ENCODE results near the gene UCN2.
"Not testable (repeated sequence)": the region's sequence is repeated elsewhere in the genome, so short reads cannot be mapped to it uniquely, and the experiment has no call there.

The UCN2 gene

GRCh38 chr3:48552111-48552951 lies 11.2 kb downstream of the UCN2 start:
- Mint-ChIP-seq H3K9me3 (no peaks in the 10 kb centered on the region), H3K4me1 (ENCODE audit: low read depth in 2 of 2) (peaks cover 5 to 8% of the 10 kb centered on the region in 2 donors), H3K27ac (peak overlapping the region in 1 of 2 donors; percentile 7), H3K4me3 (no peak overlapping the region), H3K27me3 (no peaks in the 10 kb centered on the region), H3K36me3 (ENCODE audit: insufficient read depth) (peaks cover 7% of the 10 kb centered on the region)
- DNase-seq (no peak), ATAC-seq (replicated peaks) (no peak)

GRCh38 chr3:48551651-48552050 lies 11.9 kb downstream of the UCN2 start:
- not testable (repeated sequence) for DNase-seq; H3K27me3 Mint-ChIP-seq; ATAC-seq (replicated peaks)

GRCh38 chr3:48548729-48549705 lies 14.6 kb downstream of the UCN2 start:
- no peaks in the 10 kb centered on the region for H3K27me3 Mint-ChIP-seq
- H3K4me1 Mint-ChIP-seq (ENCODE audit: low read depth in 2 of 2): peaks cover 0 to 3% of the 10 kb centered on the region in 2 donors
- ATAC-seq (replicated peaks): peak; percentile 100
- DNase-seq: peak; percentile 83 to 87 (median 84)
- H3K36me3 Mint-ChIP-seq (ENCODE audit: insufficient read depth): peaks cover 2% of the 10 kb centered on the region
- H3K27ac Mint-ChIP-seq: no peak overlapping the region
- no peaks in the 10 kb centered on the region for H3K9me3 Mint-ChIP-seq
- no peak overlapping the region for H3K4me3 Mint-ChIP-seq

More at GRCh38 chr3:48551651-48552050, 11.9 kb downstream of the UCN2 start:
- not testable (repeated sequence) for H3K9me3 Mint-ChIP-seq; H3K4me1 Mint-ChIP-seq (ENCODE audit: low read depth in 2 of 2); H3K27ac Mint-ChIP-seq; H3K4me3 Mint-ChIP-seq; H3K36me3 Mint-ChIP-seq (ENCODE audit: insufficient read depth)

- Mint-ChIP-seq H3K9me3 (no peaks in the 10 kb centered on the region), H3K4me1 (ENCODE audit: low read depth in 2 of 2) (peaks cover 0 to 3% of the 10 kb centered on the region in 2 donors), H3K4me3 (no peak overlapping the region), H3K27me3 (no peaks in the 10 kb centered on the region), H3K36me3 (ENCODE audit: insufficient read depth) (peaks cover 2% of the 10 kb centered on the region), H3K27ac (no peak overlapping the region)
- ATAC-seq (replicated peaks) (no peak), DNase-seq (no peak)
Measured at GRCh38 chr3:48548126-48548525, 15.5 kb downstream of the UCN2 start.

- no peak overlapping the region for H3K27ac Mint-ChIP-seq
- H3K4me1 Mint-ChIP-seq (ENCODE audit: low read depth in 2 of 2): peaks cover 0 to 3% of the 10 kb centered on the region in 2 donors
- H3K4me3 Mint-ChIP-seq: no peak overlapping the region
- DNase-seq: no peak
- peaks cover 2% of the 10 kb centered on the region for H3K36me3 Mint-ChIP-seq (ENCODE audit: insufficient read depth)
- H3K27me3 Mint-ChIP-seq: no peaks in the 10 kb centered on the region
- H3K9me3 Mint-ChIP-seq: no peaks in the 10 kb centered on the region
- no peak for ATAC-seq (replicated peaks)
Measured at GRCh38 chr3:48546203-48546829, 17.3 kb downstream of the UCN2 start.

- Mint-ChIP-seq H3K4me3 (no peak overlapping the region), H3K27me3 (no peaks in the 10 kb centered on the region), H3K9me3 (no peaks in the 10 kb centered on the region), H3K36me3 (ENCODE audit: insufficient read depth) (peaks cover 2% of the 10 kb centered on the region), H3K4me1 (ENCODE audit: low read depth in 2 of 2) (peaks cover 0 to 3% of the 10 kb centered on the region in 2 donors), H3K27ac (no peak overlapping the region)
- no peak for DNase-seq
- ATAC-seq (replicated peaks): no peak
Measured at GRCh38 chr3:48544141-48544540, 19.4 kb downstream of the UCN2 start.

- Mint-ChIP-seq H3K36me3 (ENCODE audit: insufficient read depth) (no peaks in the 10 kb centered on the region), H3K4me1 (ENCODE audit: low read depth in 2 of 2) (no peaks in the 10 kb centered on the region), H3K9me3 (no peaks in the 10 kb centered on the region), H3K27me3 (no peaks in the 10 kb centered on the region), H3K4me3 (no peak overlapping the region), H3K27ac (no peak overlapping the region)
- ATAC-seq (replicated peaks) (no peak), DNase-seq (no peak)
Measured at GRCh38 chr3:48543271-48543866, 20.2 kb downstream of the UCN2 start.

- Mint-ChIP-seq H3K27ac (no peak overlapping the region), H3K36me3 (ENCODE audit: insufficient read depth) (no peaks in the 10 kb centered on the region), H3K27me3 (no peaks in the 10 kb centered on the region), H3K9me3 (no peaks in the 10 kb centered on the region), H3K4me1 (ENCODE audit: low read depth in 2 of 2) (peaks cover 0 to 4% of the 10 kb centered on the region in 2 donors), H3K4me3 (no peak overlapping the region)
- ATAC-seq (replicated peaks) (no peak), DNase-seq (no peak)
Measured at GRCh38 chr3:48538451-48538850, 25.1 kb downstream of the UCN2 start.

- no peak overlapping the region for H3K4me3 Mint-ChIP-seq
- no peaks in the 10 kb centered on the region for H3K9me3 Mint-ChIP-seq
- DNase-seq: no peak
- H3K27ac Mint-ChIP-seq: no peak overlapping the region
- H3K36me3 Mint-ChIP-seq (ENCODE audit: insufficient read depth): no peaks in the 10 kb centered on the region
- H3K27me3 Mint-ChIP-seq: no peaks in the 10 kb centered on the region
- H3K4me1 Mint-ChIP-seq (ENCODE audit: low read depth in 2 of 2): peaks cover 0 to 4% of the 10 kb centered on the region in 2 donors
- no peak for ATAC-seq (replicated peaks)
Measured at GRCh38 chr3:48536785-48537184, 26.8 kb downstream of the UCN2 start.

GRCh38 chr3:48536116-48536515 lies 27.5 kb downstream of the UCN2 start:
- DNase-seq (no peak), ATAC-seq (replicated peaks) (no peak)
- no peaks in the 10 kb centered on the region for H3K9me3 Mint-ChIP-seq
- H3K4me3 Mint-ChIP-seq: no peak overlapping the region
- no peaks in the 10 kb centered on the region for H3K27me3 Mint-ChIP-seq
- H3K4me1 Mint-ChIP-seq (ENCODE audit: low read depth in 2 of 2): peaks cover 0 to 4% of the 10 kb centered on the region in 2 donors
- H3K36me3 Mint-ChIP-seq (ENCODE audit: insufficient read depth): no peaks in the 10 kb centered on the region
- no peak overlapping the region for H3K27ac Mint-ChIP-seq

- ATAC-seq (replicated peaks) (no peak), DNase-seq (no peak)
- no peak overlapping the region for H3K27ac Mint-ChIP-seq
- no peaks in the 10 kb centered on the region for H3K36me3 Mint-ChIP-seq (ENCODE audit: insufficient read depth)
- no peaks in the 10 kb centered on the region for H3K27me3 Mint-ChIP-seq
- H3K4me3 Mint-ChIP-seq: no peak overlapping the region
- peaks cover 0 to 4% of the 10 kb centered on the region in 2 donors for H3K4me1 Mint-ChIP-seq (ENCODE audit: low read depth in 2 of 2)
- H3K9me3 Mint-ChIP-seq: no peaks in the 10 kb centered on the region
Measured at GRCh38 chr3:48535578-48535977, 28.0 kb downstream of the UCN2 start.

- Mint-ChIP-seq H3K36me3 (ENCODE audit: insufficient read depth) (no peaks in the 10 kb centered on the region), H3K27ac (no peak overlapping the region), H3K27me3 (no peaks in the 10 kb centered on the region), H3K4me1 (ENCODE audit: low read depth in 2 of 2) (peaks cover 0 to 4% of the 10 kb centered on the region in 2 donors), H3K4me3 (no peak overlapping the region), H3K9me3 (no peaks in the 10 kb centered on the region)
- ATAC-seq (replicated peaks) (no peak), DNase-seq (no peak)
Measured at GRCh38 chr3:48532977-48533337, 30.6 kb downstream of the UCN2 start.
